A673 (cell line): ENCODE measurements around the gene STON1. TPM values are rescaled to one million over a fixed set of nuclear protein-coding genes. Genes with fewer than 3 reads are reported as not detected.

ENCODE experiments used
- BruUV-seq: library from RNA; stranded (reverse); fragments of 400-500 nt; replicated peaks from 2 replicates; lab custom pipeline; 2021; lab: Mats Ljungman, UMichigan
- CTCF ChIA-PET: fragments of 300-600 bp; sonication (Branson Sonifier 250); formaldehyde crosslinking; loops from one replicate; lab custom pipeline; 2022; ENCODE audit warnings: antibody characterized with exemption; lab: Charles Lee
- POLR2A ChIA-PET: fragments of 300-600 bp; sonication (Branson Sonifier 250); formaldehyde crosslinking; loops from one replicate; lab custom pipeline; 2022; ENCODE audit warnings: antibody characterized with exemption; ENCODE audit not compliant: low non-redundant PET; lab: Charles Lee
- DNase-seq: peaks from one replicate; pipeline ENCODE4 v3.0.0-alpha.2; 2015; ENCODE audit warnings: low spot score
- H3K27ac ChIP-seq: fragments of 200-600 bp; sonication (generic); 2 replicates; pipeline ENCODE4 v1.5.1; 2016; ENCODE audit warnings: mixed run types, low read depth, mild to moderate bottlenecking, mixed read lengths, antibody characterized with exemption, low read length; ENCODE audit not compliant: poor library complexity, severe bottlenecking
- H3K27me3 ChIP-seq: fragments of 200-600 bp; sonication (generic); replicated peaks from 2 replicates; pipeline ENCODE4 v1.6.1; 2017; ENCODE audit warnings: mixed run types, low read depth, mild to moderate bottlenecking, mixed read lengths, antibody characterized with exemption, low read length; ENCODE audit not compliant: insufficient read depth, poor library complexity
- H3K36me3 ChIP-seq: fragments of 200-600 bp; sonication (generic); 2 replicates; pipeline ENCODE4 v1.6.1; 2016; ENCODE audit warnings: mixed run types, mild to moderate bottlenecking, mixed read lengths, antibody characterized with exemption, low read length; ENCODE audit not compliant: insufficient read depth, poor library complexity, severe bottlenecking
- H3K4me1 ChIP-seq: fragments of 200-600 bp; sonication (generic); 2 replicates; pipeline ENCODE4 v1.6.1; 2017; ENCODE audit warnings: mixed run types, mild to moderate bottlenecking, mixed read lengths, antibody characterized with exemption, low read length; ENCODE audit not compliant: insufficient read depth, poor library complexity, severe bottlenecking
- H3K4me3 ChIP-seq: fragments of 200-600 bp; sonication (generic); 2 replicates; pipeline ENCODE4 v1.5.1; 2016; ENCODE audit warnings: low read depth, mixed run types, mild to moderate bottlenecking, mixed read lengths, low read length; ENCODE audit not compliant: poor library complexity, severe bottlenecking
- H3K9me3 ChIP-seq: fragments of 200-600 bp; sonication (generic); 2 replicates; pipeline ENCODE4 v1.6.1; 2016; ENCODE audit warnings: mixed run types, low read depth, mild to moderate bottlenecking, mixed read lengths, antibody characterized with exemption, low read length; ENCODE audit not compliant: poor library complexity, severe bottlenecking
- EZH2 ChIP-seq: fragments of 200-600 bp; sonication (generic); IDR thresholded peaks from 2 replicates; pipeline ENCODE4 v1.6.1; 2017; ENCODE audit warnings: borderline replicate concordance, low read depth, mild to moderate bottlenecking, mixed read lengths, antibody characterized with exemption, low read length; ENCODE audit not compliant: poor library complexity, severe bottlenecking
- intact Hi-C: fragments of 100-400 bp; cut with micrococcal nuclease; formaldehyde crosslinking; loops from one replicate; pipeline ENCODE4 v1.10.0; 2022; ENCODE audit not compliant: unreplicated experiment
- total RNA-seq: library from RNA; stranded (reverse); gene quantifications from 2 replicates; pipeline ENCODE4 v1.2.3, GENCODE V29; 2021
- TF ChIP-seq, protein P1 (sequence below): fragments of 300-800, 200-600 bp; sonication (generic); conservative IDR thresholded peaks from 2 replicates; pipeline ENCODE4 v1.5.1; 2017; ENCODE audit warnings: low read depth, mild to moderate bottlenecking, antibody characterized with exemption, low read length, moderate library complexity, mixed read lengths

STON1 gene
- total RNA-seq, 1 experiment from 2014 or later, result 1.1 TPM

DNA sequence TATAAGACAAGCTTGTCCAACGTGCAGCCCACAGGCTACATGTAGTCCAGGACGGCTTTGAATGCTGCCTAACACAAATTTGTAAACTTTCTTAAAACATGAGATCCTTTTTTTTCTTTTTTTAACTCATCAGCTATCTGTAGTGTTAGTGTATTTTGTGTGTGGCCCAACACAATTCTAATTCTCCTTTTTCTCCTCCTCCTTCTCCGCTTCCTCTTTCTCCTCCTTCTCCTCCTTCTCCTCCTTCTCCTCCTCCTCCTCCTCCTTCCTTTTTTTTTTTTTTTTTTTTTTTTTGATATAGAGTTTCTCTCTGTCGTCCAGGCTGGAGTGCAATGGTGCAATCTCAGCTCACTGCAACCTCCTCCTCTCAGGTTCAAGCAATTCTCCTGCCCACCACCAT lies 48.4 kb downstream of the STON1 start:
- no peaks in the 10 kb centered on the region for H3K9me3 ChIP-seq
- intact Hi-C loops, result no loop called here
- BruUV-seq, result no TSS peak
- DNase-seq, result no peak
- H3K4me3 ChIP-seq, result no peak overlapping the region
- TF ChIP-seq, protein P1, sequence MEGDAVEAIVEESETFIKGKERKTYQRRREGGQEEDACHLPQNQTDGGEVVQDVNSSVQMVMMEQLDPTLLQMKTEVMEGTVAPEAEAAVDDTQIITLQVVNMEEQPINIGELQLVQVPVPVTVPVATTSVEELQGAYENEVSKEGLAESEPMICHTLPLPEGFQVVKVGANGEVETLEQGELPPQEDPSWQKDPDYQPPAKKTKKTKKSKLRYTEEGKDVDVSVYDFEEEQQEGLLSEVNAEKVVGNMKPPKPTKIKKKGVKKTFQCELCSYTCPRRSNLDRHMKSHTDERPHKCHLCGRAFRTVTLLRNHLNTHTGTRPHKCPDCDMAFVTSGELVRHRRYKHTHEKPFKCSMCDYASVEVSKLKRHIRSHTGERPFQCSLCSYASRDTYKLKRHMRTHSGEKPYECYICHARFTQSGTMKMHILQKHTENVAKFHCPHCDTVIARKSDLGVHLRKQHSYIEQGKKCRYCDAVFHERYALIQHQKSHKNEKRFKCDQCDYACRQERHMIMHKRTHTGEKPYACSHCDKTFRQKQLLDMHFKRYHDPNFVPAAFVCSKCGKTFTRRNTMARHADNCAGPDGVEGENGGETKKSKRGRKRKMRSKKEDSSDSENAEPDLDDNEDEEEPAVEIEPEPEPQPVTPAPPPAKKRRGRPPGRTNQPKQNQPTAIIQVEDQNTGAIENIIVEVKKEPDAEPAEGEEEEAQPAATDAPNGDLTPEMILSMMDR, result no peak
- no peak for TF ChIP-seq EZH2
- ChIA-PET POLR2A (no interaction called here), CTCF (no interaction called here)
- H3K36me3 ChIP-seq, result no peaks in the 10 kb centered on the region
- no peaks in the 10 kb centered on the region for H3K4me1 ChIP-seq
- no peaks in the 10 kb centered on the region for H3K27me3 ChIP-seq
- no peak overlapping the region for H3K27ac ChIP-seq

DNA sequence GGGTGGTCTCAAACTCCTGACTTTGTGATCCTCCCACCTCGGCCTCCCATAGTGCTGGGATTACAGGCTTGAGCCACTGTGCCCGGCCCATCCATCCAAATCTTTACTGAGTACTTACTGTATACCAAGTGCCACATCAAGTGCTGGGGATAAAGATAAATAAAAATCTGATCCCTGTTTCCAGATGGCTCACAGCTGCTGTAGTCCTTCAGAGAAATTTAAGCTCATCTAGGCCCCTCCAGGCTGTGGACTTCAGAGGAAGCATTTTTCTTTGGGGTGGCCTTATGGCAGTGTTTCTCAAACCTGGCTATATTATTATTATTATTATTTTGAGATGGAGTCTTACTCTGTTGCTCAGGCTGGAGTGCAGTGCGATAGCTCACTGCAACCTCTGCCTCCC lies 54.0 kb downstream of the STON1 start:
- DNase-seq, result no peak
- ChIA-PET CTCF (no interaction called here), POLR2A (no interaction called here)
- no peak overlapping the region for H3K27ac ChIP-seq
- H3K27me3 ChIP-seq, result no peaks in the 10 kb centered on the region
- BruUV-seq, result no TSS peak
- intact Hi-C loops, result loop anchor here (10.0 kb wide), 1 partner anchor 109 kb away; no protein-coding TSS in a partner anchor
- no peaks in the 10 kb centered on the region for H3K4me1 ChIP-seq
- no peak overlapping the region for H3K4me3 ChIP-seq
- H3K9me3 ChIP-seq, result no peaks in the 10 kb centered on the region
- H3K36me3 ChIP-seq, result no peaks in the 10 kb centered on the region
- TF ChIP-seq, protein P1, result no peak
- no peak for TF ChIP-seq EZH2

DNA sequence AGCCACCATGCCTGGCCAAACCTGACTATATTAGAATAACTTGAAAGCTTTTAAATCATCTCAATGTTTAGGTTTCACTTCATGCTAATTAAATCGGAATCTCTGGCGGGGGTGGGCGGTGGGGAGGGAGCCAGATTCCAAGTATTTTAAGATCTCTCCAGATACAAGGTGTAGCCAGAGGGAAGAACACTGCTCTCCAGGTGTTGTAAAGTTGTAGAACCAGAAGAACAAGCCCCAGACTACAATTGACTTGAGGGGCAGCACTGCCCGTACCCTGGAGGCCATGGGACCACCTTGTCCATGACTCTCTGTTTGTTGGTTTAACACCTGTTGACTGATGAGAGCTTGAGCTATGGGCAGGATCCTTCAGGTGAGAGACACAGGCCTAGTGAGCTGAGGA lies 54.6 kb downstream of the STON1 start:
- ChIA-PET POLR2A (no interaction called here), CTCF (no interaction called here)
- H3K27ac ChIP-seq, result no peak overlapping the region
- H3K9me3 ChIP-seq, result no peaks in the 10 kb centered on the region
- H3K4me3 ChIP-seq, result no peak overlapping the region
- no peaks in the 10 kb centered on the region for H3K27me3 ChIP-seq
- H3K4me1 ChIP-seq, result no peaks in the 10 kb centered on the region
- H3K36me3 ChIP-seq, result no peaks in the 10 kb centered on the region
- no peak for DNase-seq
- intact Hi-C loops, result loop anchor here (10.0 kb wide), 1 partner anchor 110 kb away; no protein-coding TSS in a partner anchor
- TF ChIP-seq EZH2, result no peak
- TF ChIP-seq, protein P1, result no peak
- no TSS peak for BruUV-seq
